NCI-H526 treated with DMSO at 0.1 percent for 48 hours (cell line): ENCODE results near the gene EFHC1.

Experiments used
- DNase-seq: peaks from one replicate; lab custom pipeline; 2025; lab: John Stamatoyannopoulos, UW

The EFHC1 gene

DNA sequence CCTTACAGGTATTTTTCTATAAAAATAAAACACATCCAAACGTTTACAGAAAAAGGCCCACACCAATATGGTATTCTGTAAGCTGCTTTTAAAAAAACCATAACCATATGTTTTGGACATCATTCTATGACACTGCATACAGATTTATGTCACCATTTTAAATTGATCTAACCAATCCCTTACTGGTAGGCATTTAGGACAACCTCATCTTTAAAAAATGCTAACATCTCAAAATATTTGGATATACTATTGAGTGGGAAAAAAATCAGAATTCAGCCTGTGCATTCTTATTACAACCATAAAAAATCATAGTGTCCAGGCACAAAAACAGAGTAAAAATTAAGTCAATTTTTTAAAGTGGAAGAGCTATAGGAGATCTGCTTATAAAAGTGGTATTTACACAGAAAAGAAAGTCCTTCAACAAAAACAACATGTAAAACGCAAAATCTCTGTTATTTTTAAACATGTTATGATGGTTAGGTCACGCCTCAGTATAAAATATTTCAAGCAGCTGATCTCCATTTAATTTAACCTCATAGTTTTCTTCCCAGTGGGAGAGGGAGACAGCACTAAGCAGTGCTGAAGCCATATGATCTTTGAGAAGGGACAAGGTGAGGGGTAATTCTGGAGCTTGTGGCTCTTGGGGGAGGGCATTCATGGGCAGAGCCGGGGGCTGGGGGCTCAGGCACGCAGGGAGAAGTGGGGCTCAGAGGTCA lies 135.5 kb downstream of the EFHC1 start:
- no peak for DNase-seq

GRCh38 chr6:52557389-52558265 lies 137.5 kb downstream of the EFHC1 start:
- no peak for DNase-seq

DNA sequence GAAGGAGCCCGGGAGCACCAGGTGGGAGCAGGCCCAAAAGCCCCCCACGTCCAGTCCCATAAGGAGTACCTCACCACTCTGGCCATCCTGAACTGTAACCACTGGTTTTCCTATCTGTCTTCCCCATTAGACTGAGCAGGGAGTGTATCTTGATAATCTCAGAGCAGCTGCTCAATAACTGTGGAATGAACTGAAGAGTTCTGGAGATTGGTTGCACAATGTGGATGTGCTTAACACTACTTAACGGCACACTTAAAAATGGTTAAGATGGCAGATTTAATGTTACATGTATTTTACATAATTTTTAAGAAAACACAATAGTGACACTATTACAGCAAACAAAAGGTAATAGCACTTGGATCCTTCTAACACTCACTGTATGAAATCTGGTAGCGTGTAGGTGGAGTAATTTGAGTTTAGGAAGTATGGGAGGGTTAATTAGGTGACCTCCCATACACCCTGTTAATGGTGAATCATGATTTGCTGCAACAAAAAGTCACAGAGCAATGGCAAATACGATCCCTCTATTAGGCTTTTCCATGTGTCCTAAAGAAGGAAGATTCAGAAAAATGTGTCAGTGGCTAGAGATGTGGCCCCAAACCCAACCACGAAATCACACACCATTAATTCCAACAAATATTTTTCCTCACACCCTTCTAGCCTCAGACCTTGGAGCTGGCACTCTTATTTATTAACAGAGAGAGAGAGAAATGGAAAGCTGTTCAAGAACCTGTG lies 138.3 kb downstream of the EFHC1 start:
- no peak for DNase-seq

GRCh38 chr6:52560462-52560861 lies 140.3 kb downstream of the EFHC1 start:
- no peak for DNase-seq

DNA sequence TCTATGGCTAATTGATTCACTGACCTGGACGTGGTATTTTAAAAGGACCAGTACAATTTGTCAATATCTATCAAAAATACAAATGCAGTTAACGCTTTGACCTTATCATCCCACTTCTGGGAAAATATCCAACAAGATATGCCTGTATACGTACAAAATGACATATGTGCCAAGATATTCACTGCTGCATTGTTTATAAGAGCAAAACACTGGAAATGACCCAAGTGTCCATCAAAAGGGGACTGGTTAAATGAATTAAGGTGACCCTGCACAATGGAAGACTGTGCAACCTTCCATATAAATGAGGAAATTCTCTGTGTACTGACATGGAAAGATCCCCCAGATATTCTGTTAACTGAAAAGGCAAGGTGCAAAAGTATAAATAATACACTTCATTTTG lies 142.8 kb downstream of the EFHC1 start:
- DNase-seq = no peak

- DNase-seq = no peak
These were observed 144.7 kb downstream of the EFHC1 start for GRCh38 chr6:52564856-52565255.

DNA sequence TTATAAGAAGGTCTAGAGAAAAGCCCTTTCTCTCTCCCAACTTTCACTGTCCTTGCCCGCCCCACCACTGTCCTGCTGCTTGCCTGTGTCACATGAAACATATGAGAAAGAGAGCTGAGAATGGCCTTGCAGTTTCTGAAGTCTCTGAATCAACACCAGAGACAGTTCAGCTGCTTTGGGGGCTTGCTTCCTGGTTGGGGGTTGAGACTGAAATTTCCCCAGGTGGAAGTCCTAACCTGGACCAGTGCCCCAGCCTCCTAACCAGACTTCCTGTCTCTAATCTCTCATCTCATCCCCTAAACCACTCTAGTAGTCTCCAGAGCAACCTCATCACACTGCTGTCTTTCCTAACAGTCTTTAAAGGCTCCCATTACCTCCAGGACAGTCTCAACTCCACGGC lies 146.1 kb downstream of the EFHC1 start:
- DNase-seq = no peak

- DNase-seq = no peak
These were observed 146.7 kb downstream of the EFHC1 start for GRCh38 chr6:52566853-52567279.

- DNase-seq = no peak
These were observed 148.2 kb downstream of the EFHC1 start for GRCh38 chr6:52568320-52568719.

GRCh38 chr6:52570291-52570700 lies 150.2 kb downstream of the EFHC1 start:
- DNase-seq = peak; percentile 92

DNA sequence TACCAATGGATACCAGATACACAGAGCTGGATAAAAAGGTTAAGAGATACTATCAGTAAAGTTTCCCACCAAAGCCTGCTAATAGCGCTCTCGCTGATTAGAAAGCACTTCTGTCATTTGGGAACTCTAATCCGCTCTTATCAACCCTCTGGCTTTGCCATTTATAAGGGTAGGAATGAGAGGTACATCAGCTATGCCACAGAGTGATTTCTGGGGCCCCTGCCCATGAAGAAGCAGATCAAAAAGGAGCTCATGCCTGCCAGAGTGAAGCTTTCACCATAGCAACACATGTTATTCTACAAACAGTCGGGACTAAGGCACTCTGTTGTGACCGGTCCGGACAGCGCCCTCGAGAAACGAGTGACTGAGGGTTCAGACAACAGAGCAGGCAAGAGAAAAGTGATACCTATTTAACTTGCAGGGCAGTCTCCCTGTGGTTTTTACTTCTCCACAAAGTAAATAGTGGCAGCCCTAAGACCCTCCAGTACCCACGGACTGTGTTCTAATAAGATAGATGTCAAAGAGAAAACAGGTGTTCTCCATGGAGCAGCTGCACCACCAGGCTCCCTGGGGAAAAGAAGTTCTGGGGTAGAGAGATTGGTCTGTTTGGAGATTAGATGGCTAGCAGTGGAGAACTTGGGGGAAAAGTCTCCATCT lies 151.1 kb downstream of the EFHC1 start:
- DNase-seq = peak; percentile 63

GRCh38 chr6:52572536-52572935 lies 152.4 kb downstream of the EFHC1 start:
- DNase-seq = no peak

DNA sequence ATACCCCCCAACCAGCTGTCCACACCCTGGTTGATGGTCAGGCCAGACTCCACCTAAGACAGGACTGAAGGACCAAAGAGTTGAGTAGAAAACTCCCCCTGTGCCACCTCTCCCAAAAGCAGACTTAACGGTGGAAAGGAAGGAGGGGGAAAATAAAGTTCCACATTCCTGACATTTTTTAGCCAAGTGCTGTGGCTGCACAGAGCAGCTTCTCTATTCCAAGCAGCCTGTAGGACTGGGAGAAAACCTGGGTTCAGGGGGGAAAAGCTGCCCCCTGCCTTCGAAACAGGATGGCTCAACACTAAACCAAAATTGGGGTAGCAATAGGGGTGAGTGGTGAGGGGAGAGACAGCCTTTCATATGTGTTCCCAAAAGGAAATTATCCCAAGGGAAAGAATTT lies 153.2 kb downstream of the EFHC1 start:
- DNase-seq = no peak
